SK-N-SH treated with all-trans-retinoic acid at 6 μM for 48 hours (cell line): ENCODE data around the gene STT3A.

ENCODE experiments used
- CSDC2 ChIP-seq: fragments of 250-450 bp; sonication (Bioruptor Pico); IDR thresholded peaks from 2 replicates; pipeline ENCODE4 v1.5.0; 2020; ENCODE audit warnings: mild to moderate bottlenecking, moderate library complexity
- GLIS3 ChIP-seq: fragments of 250-450 bp; sonication (Bioruptor Pico); IDR thresholded peaks from 2 replicates; pipeline ENCODE4 v1.5.0; 2020; ENCODE audit warnings: mild to moderate bottlenecking, moderate library complexity
- ISL1 ChIP-seq: fragments of 250-450 bp; sonication (Bioruptor Pico); IDR thresholded peaks from 2 replicates; pipeline ENCODE4 v2.1.2; 2022; ENCODE audit warnings: mild to moderate bottlenecking, moderate library complexity
- PATZ1 ChIP-seq: fragments of 250-450 bp; sonication (Bioruptor Pico); IDR thresholded peaks from 2 replicates; pipeline ENCODE4 v1.8.0; 2020; ENCODE audit warnings: mild to moderate bottlenecking, moderate library complexity, borderline replicate concordance
- RARB ChIP-seq: fragments of 250-450 bp; sonication (Bioruptor Pico); IDR thresholded peaks from 2 replicates; pipeline ENCODE4 v1.8.0; 2021; ENCODE audit warnings: mild to moderate bottlenecking, moderate library complexity
- TOX ChIP-seq: fragments of 250-450 bp; sonication (Bioruptor Pico); IDR thresholded peaks from 2 replicates; pipeline ENCODE4 v1.8.0; 2021; ENCODE audit warnings: mild to moderate bottlenecking, moderate library complexity, borderline replicate concordance
- TSHZ2 ChIP-seq: fragments of 250-450 bp; sonication (Bioruptor Pico); IDR thresholded peaks from 2 replicates; pipeline ENCODE4 v1.5.0; 2020; ENCODE audit warnings: mild to moderate bottlenecking, moderate library complexity
- ZC3H10 ChIP-seq: fragments of 250-450 bp; sonication (Bioruptor Pico); IDR thresholded peaks from 2 replicates; pipeline ENCODE4 v1.5.1; 2021; ENCODE audit warnings: mild to moderate bottlenecking, moderate library complexity
- ZNF70 ChIP-seq: fragments of 450-650 bp; formaldehyde crosslinking; IDR thresholded peaks from 2 replicates; pipeline ENCODE4 v1.5.0; 2020; ENCODE audit warnings: mild to moderate bottlenecking, moderate library complexity

GRCh38 chr11:125562430-125562829 is 30.2 kb upstream of the STT3A start:
- TF ChIP-seq ISL1 (CRISPR knock-in tag) (no peak), GLIS3 (no peak), PATZ1 (no peak), ZNF70 (CRISPR knock-in tag) (no peak), TSHZ2 (CRISPR knock-in tag) (no peak), ZC3H10 (CRISPR knock-in tag) (no peak), TOX (CRISPR knock-in tag) (no peak), RARB (CRISPR knock-in tag) (no peak), CSDC2 (CRISPR knock-in tag) (no peak)
